HG03097 (cell line): ENCODE data around the gene PTPN1.
"Not testable (repeated sequence)": the region's sequence is repeated elsewhere in the genome, so short reads cannot be mapped to it uniquely, and the experiment has no call there.

Experiments used
- ATAC-seq: cut with Tn5 transposase; IDR thresholded peaks from one replicate; pipeline ENCODE4 v1.9.1; 2021; ENCODE audit not compliant: unreplicated experiment, low FRiP score

Gene PTPN1

DNA sequence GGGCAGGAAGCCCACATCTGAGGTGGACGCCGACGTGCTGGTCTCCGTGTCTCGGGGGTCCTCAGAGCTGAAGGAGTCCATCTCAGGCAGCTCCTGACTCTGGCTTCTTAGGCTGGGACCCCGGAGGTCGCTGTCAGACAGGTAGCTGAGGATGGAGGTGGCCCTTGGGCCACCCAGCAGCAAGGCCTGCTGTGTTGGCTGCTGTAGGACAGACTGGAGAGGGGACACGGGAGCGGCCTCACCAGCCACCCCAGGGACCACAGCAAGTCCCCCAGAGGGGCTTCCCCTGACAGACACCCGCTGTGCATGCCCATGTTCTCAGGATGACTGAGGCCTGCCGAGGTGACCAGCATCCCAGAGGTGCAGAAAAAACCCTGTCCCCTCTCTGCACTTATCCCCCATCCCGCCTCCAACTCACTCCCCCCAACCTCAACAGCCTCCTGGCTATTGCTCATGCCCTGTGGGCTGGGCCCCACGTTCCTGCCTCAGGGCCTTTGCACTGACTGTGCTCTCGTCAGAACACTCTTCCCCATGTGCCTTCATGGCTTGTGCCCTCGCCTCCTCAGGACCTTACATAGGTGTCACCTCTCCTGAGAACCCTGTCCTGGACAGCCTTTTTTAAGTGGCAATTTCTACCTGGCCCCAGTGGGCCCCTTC is 92.4 kb downstream of the PTPN1 start:
- ATAC-seq: no peak

GRCh38 chr20:50604451-50604850 is 94.3 kb downstream of the PTPN1 start:
- ATAC-seq: no peak

DNA sequence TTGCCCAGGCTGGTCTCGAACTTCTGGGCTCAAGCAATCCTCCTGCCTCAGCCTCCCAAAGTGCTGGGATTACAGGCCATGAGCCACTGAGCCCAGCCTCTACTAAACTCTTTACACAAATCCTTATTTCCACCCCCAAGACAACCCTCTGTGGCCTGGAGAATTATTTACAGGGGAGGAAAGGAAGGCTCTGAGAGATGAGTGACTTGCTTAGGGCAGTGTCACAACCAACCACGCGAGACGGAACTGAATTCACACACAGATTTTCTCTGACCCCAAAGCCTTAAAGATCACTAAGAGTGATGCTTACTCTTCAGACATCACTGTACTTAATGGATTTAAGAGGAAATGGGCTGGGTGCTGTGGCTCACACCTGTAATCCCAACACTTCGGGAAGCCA is 95.0 kb downstream of the PTPN1 start:
- ATAC-seq: no peak

DNA sequence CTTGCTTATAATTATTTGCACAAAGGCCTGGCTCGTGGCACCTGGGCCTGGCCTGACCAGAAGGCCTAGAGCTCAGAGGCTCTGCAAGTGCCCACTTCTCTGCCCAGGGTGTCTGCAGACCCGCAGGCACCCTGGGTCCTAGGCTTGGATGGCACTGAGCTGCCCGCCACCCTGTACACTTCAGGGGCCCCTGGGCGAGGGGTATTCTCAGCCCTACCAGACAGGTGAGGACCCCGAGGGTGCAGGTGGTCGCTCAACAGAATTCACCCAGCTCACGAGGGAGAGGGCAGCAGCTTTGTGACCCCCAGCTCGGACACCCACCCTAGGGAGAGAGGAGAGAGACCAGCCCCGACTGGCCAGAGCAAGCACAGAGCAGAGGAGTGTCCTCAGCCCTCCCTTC is 97.3 kb downstream of the PTPN1 start:
- ATAC-seq: no peak

DNA sequence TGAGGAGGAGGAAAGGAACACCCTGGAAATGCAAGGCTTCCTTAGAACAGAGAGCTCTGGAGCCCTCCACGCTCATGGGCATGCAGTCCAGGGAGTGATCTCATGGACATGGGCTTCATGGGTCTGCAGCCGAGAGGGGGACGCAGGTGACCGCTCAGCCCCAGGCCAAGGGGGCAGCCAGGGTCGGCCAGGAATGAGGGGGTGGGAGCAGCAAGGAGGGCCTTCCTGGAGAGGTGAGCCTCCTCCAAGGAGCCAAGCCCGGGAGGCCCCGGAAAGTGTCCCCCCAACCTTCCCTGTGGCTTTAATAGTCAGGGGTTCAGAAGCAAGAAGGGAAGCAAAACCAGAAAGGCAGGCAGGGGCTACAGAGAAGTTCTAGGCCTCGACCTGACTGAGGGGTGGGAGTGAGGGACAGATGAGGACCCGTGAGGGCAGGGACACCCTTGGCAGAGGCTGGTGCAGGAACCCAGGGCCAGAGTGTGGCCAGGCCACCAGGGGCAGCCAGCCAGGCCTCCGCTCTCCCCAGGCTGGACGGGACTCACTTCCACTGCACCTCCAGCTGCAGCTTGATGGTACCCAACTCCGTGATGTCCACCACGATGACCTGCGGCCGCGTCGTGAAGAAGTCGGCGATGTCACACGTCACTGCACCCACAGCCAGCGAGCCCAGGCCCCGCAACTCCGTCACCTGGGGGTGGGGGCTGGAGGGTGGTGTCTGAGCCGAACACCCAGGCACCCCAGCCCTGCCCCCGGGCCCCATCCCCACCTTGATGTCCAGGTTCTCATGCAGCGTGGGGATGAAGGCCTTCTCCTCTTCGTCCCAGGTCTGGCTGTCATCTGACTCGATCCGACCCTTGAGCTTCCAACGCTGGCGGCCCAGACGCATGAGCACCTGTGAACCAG is 97.9 kb downstream of the PTPN1 start:
- ATAC-seq: no peak

GRCh38 chr20:50608750-50609104 is 98.5 kb downstream of the PTPN1 start:
- ATAC-seq: no peak

DNA sequence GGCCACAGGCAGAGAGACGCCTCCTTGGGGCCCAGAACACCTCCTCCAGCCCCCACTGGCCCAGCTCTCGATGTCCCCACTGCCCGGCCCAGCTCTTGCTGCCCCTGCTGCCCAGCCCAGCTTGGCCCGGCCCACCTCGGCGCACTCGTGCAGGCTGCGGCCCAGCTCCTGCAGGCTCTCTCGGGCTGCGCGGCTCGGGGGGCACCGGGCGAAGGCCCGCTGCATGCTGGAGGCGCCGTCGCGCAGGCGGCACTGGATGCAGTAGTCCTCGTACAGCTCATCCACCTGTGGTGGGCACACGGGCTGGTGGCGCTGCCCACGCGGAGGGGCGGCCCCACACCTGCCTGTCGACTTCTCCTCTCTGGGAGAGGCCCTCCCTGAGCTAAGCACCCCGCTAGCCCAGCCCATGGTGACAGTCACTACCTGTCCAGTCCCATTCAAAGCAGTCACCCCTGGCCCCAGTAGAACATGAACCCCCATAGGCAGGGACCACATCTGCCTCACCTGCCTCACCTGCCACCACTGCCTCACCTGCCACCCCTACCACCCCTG is 99.3 kb downstream of the PTPN1 start:
- no peak for ATAC-seq

DNA sequence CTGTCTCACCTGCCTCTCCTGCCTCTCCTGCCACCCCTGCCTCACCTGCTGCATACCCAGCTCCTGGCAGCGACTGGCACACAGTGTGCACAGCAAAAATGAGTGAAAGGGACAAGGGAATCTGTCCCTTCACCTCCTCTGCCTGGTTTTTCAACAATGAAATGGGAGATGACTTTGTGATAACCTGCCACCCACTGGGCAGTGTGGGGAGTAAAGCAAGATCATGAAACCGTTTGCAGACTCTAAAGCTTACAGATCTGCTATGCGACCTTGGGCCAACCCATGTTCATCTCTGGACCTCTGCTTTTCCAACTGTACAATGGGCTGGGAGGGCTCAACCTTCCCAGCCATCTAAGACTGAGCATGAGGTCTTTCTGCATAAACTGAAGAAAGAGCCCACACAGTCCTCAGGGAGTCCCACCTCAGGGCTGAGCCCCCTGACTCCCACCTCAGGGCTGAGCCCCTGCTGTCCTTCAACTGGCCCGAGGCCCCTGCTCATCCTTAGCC is 100.1 kb downstream of the PTPN1 start:
- no peak for ATAC-seq

DNA sequence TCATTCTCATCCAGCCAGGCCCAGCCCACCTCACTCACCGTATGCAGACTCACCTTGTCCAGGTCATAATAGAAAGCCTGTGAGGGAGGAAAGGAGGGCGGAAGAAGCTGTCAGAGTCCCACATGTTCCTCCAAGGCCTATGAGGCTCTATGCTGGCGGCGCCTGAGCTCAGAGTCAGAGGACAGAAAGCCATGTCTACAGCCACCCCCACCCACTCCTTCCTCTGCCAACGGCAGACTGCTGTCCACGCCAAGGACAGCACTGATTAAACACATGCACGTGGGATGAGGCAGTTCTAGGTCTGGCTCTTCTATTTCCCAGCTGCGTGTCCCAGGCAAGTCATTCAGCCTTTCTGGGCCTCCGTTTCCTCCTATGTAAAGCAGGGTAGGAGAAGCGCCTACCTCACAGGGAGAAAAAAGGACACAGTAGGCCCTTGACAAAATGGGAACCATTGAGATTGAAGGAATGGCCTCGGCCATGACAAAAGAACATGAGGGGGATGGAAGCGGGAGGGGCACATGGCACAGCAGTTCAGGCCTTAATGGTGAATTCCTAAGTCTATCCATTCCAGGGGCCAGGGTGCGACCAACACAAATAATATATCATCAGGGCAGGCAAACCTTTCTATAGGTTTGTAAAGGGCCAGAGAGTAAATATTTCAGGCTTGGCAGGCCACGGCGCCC is 101.1 kb downstream of the PTPN1 start:
- no peak for ATAC-seq

DNA sequence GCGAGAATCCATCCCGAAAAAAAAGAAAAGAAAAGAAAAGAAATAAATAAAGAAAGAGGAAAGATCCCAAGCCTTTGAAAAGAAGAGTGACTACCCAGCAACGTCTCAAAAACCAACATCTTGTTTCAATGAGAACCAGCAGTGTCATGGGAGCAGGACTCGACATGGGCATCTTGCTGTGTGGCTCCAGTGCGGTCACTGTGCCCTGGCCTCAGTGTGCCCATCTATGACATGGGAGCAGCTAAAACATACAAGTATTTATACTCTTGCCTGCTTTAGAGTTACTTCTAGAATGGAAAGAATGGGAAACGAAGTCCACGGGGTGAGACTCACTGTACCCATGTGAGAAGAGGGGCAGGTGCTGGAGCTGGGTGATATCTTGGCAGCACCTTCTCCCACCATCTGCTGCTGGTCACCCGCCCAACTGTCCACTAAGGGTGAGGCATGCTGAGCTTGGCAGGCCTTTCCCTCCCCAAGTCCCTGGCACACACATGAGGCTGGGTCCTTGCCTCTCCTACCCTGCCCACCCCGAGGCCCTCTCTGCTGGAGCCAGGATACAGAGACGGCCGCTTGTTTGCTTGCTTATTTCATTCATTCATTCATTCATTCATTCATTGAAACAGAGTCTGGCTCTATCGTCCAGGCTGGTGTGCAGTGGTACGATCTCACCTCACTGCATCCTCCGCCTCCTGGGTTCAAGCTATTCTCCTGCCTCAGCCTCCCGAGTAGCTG is 103.4 kb downstream of the PTPN1 start:
- no peak for ATAC-seq

DNA sequence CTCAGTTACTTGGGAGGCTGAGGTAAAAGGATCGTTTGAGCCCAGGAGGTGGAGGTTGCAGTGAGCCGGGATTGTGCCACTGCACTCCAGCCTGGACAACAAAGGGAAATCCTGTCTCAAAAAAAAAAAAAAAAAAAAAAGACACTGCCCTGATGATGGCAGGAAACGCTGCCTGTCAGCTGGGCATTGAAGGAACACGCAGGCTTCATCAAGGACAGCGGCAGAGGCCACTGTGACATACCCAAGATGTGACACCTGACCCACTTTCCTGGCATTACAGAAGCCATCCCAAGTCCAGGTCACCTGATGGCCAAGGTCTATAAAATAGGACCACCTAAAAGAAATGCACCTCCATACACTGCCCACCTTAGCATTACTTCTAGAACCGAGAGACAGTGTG is 105.2 kb downstream of the PTPN1 start:
- ATAC-seq: no peak

DNA sequence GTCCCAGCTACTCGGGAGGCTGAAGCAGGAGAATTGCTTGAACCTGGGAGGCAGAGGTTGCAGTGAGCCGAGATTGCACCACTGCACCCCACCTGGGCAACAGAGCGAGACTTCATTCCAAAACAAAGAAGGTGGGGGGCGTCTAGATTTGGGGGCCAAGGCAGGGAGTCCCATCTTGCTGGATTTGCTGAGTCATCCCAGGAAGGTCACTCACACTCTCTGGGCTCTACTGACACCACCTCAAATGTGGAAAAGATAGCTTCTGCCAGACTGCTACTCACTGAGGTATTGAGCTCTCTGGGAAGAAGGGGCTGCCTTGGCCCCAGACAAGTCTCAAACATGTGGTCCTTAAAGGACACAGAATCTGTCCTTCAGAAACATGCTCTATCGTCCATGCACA is 106.8 kb downstream of the PTPN1 start:
- no peak for ATAC-seq

- ATAC-seq: no peak
Measured at GRCh38 chr20:50618537-50618936, 108.4 kb downstream of the PTPN1 start.

GRCh38 chr20:50620459-50620858 is 110.3 kb downstream of the PTPN1 start:
- not testable (repeated sequence) for ATAC-seq

- no peak for ATAC-seq
Measured at GRCh38 chr20:50621068-50621665, 111.0 kb downstream of the PTPN1 start.

DNA sequence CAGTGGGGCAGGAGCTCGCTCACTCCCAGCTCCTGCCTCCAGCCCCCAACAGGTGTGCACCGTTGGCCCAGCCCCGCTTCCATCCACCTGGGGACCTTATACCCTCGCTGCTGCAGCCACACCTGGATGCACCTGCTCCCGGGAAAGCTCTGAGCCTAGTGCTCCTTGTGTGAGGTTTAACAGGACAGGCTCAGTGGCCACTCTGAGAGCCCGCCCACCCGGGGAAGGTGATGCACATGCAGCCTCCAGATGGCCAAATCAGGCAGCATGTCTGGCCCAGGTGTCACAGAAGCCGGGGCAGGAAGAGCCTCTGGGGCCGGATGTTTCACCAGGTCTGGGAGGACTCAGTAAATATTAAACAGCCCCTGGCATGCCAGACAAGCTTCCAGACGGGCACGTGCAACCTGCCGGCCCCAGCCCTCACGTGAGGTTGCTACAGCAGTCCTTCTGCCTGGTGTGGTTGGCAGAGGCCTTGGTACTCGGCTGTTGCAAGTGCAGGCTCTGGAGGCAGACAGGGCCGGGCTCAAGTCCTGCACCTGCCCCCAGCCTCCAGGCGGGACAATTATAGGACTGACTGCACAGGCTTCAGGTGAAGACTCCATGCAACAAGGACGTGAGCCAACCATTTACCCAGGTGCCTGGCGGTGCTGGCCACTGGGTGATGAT is 114.3 kb downstream of the PTPN1 start:
- ATAC-seq: no peak

- ATAC-seq: no peak
Measured at GRCh38 chr20:50625986-50626677, 115.9 kb downstream of the PTPN1 start.

DNA sequence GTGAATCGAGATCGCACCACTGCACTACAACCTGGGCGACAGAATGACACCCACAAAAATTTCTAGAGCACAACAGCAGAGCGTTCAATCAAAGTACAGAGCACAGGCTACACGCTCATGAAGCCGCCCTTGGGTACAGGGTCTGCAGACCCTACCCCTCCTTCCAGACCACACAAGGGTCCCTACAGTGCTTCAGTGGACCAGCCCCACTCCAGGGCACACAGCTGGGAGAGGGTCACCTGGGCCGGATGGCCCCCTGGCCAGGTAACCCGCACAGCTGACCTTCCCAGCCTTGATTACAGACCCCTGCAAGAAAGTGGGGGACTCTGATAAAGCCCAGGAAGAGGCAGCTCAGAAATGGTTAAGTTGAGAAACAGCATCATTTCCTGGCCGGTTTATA is 117.6 kb downstream of the PTPN1 start:
- no peak for ATAC-seq

- no peak for ATAC-seq
Measured at GRCh38 chr20:50628332-50628731, 118.1 kb downstream of the PTPN1 start.
